GM23338 (cell line): Measurements from ENCODE around the gene LACRT. TPM values are rescaled to one million over a fixed set of nuclear protein-coding genes. Genes with fewer than 3 reads are reported as not detected.

Source experiments
- ATAC-seq: fragments of 200-7000 bp; cut with Tn5 transposase; 3 replicates; pipeline ENCODE4 v1.9.1; 2020
- DNase-seq: peaks from one replicate; pipeline ENCODE4 v3.0.0-alpha.2; 2015; ENCODE audit warnings: low spot score
- H2AFZ ChIP-seq: fragments of 200-600 bp; sonication (generic); 2 replicates; pipeline ENCODE4 v1.8.0; 2016; ENCODE audit warnings: antibody characterized with exemption, mild to moderate bottlenecking, moderate library complexity
- H3F3A ChIP-seq: fragments of 200-600 bp; sonication (generic); replicated peaks from 2 replicates; pipeline ENCODE4 v1.8.0; 2017; ENCODE audit warnings: antibody characterized with exemption, mixed run types, low read depth
- H3K27ac ChIP-seq: fragments of 200-600 bp; sonication (generic); 2 replicates; pipeline ENCODE4 v1.6.1; 2016; ENCODE audit warnings: low read depth
- H3K27me3 ChIP-seq: fragments of 200-600 bp; sonication (generic); 2 replicates; pipeline ENCODE4 v1.8.0; 2016; ENCODE audit warnings: mild to moderate bottlenecking, mixed run types, moderate library complexity; ENCODE audit not compliant: insufficient read depth
- H3K36me3 ChIP-seq: fragments of 200-600 bp; sonication (generic); 2 replicates; pipeline ENCODE4 v1.8.0; 2016; ENCODE audit warnings: mild to moderate bottlenecking; ENCODE audit not compliant: insufficient read depth
- H3K4me1 ChIP-seq: fragments of 200-600 bp; sonication (generic); 2 replicates; pipeline ENCODE4 v1.8.0; 2016; ENCODE audit warnings: mild to moderate bottlenecking, moderate library complexity; ENCODE audit not compliant: insufficient read depth
- H3K4me2 ChIP-seq: fragments of 200-600 bp; sonication (generic); 2 replicates; pipeline ENCODE4 v1.7.1; 2017; ENCODE audit warnings: mixed run types
- H3K4me3 ChIP-seq: fragments of 200-600 bp; sonication (generic); 2 replicates; pipeline ENCODE4 v1.6.1; 2016; ENCODE audit warnings: mixed run types
- H3K79me2 ChIP-seq: fragments of 200-600 bp; sonication (generic); replicated peaks from 2 replicates; pipeline ENCODE4 v1.8.0; 2017; ENCODE audit warnings: mild to moderate bottlenecking; ENCODE audit not compliant: insufficient read depth
- H3K9me2 ChIP-seq: fragments of 200-600 bp; sonication (generic); 2 replicates; pipeline ENCODE4 v1.8.0; 2017; ENCODE audit not compliant: insufficient read depth
- H4K20me1 ChIP-seq: fragments of 200-600 bp; sonication (generic); replicated peaks from 2 replicates; pipeline ENCODE4 v1.8.0; 2017; ENCODE audit warnings: mild to moderate bottlenecking; ENCODE audit not compliant: insufficient read depth
- H3K27ac Mint-ChIP-seq: 2 replicates; pipeline ENCODE4 v1.8.0; 2020; ENCODE audit warnings: inconsistent platforms, mild to moderate bottlenecking, moderate library complexity, mixed read lengths
- H3K27me3 Mint-ChIP-seq: 3 replicates; pipeline ENCODE4 v1.8.0; 2022; ENCODE audit warnings: low read depth, mild to moderate bottlenecking, moderate library complexity, mixed read lengths, inconsistent platforms; ENCODE audit not compliant: insufficient read depth, poor library complexity
- H3K36me3 Mint-ChIP-seq: 3 replicates; pipeline ENCODE4 v1.8.0; 2021; ENCODE audit warnings: low read depth, mild to moderate bottlenecking, inconsistent platforms, moderate library complexity, mixed read lengths
- H3K4me1 Mint-ChIP-seq: 3 replicates; pipeline ENCODE4 v1.8.0; 2020; ENCODE audit warnings: mild to moderate bottlenecking, inconsistent platforms, mixed read lengths
- H3K4me3 Mint-ChIP-seq: 3 replicates; pipeline ENCODE4 v1.8.0; 2021; ENCODE audit warnings: moderate library complexity, mild to moderate bottlenecking, inconsistent platforms, mixed read lengths
- H3K9me3 Mint-ChIP-seq: 3 replicates; pipeline ENCODE4 v1.8.0; 2020; ENCODE audit warnings: moderate library complexity, mild to moderate bottlenecking, inconsistent platforms, mixed read lengths
- CTCF ChIP-seq, 2 experiments: fragments of 200-600 bp in 1 of 2; sonication (generic) in 1 of 2; conservative IDR thresholded peaks; 2 replicates each; pipeline versions ENCODE4 v1.5.1 to v1.6.1; 2016 to 2017; ENCODE audit warnings: antibody characterized with exemption in 2 of 2, low read depth in 2 of 2, mild to moderate bottlenecking in 2 of 2, moderate library complexity in 1 of 2
- EZH2 ChIP-seq: fragments of 200-600 bp; sonication (generic); IDR thresholded peaks from one replicate; pipeline ENCODE4 v1.8.0; 2017; ENCODE audit warnings: antibody characterized with exemption, mild to moderate bottlenecking, low read depth; ENCODE audit not compliant: unreplicated experiment
- EZH2phosphoT487 ChIP-seq: fragments of 200-600 bp; sonication (generic); IDR thresholded peaks from one replicate; pipeline ENCODE4 v1.8.1; 2018; ENCODE audit warnings: antibody characterized with exemption; ENCODE audit not compliant: unreplicated experiment
- NANOG ChIP-seq: IDR thresholded peaks from 2 replicates; pipeline ENCODE4 v1.6.1; 2016; ENCODE audit warnings: antibody characterized with exemption, borderline replicate concordance
- STAT1 ChIP-seq: IDR thresholded peaks from one replicate; pipeline ENCODE4 v1.6.1; 2016; ENCODE audit warnings: antibody characterized with exemption; ENCODE audit not compliant: unreplicated experiment
- ZNF114 ChIP-seq: fragments of 250-450 bp; sonication (Bioruptor Pico); IDR thresholded peaks from 2 replicates; pipeline ENCODE4 v1.5.0; 2020; ENCODE audit warnings: mild to moderate bottlenecking, moderate library complexity
- ZNF462 ChIP-seq: fragments of 250-450 bp; sonication (Bioruptor Pico); IDR thresholded peaks from 2 replicates; pipeline ENCODE4 v1.5.0; 2020; ENCODE audit warnings: mild to moderate bottlenecking, moderate library complexity
- polyA plus RNA-seq: library from polyadenylated mRNA; unstranded; fragments of >200 nt; fragmentation: Nextera tagmentation; extraction: Ambion mirVana; gene quantifications from 2 replicates; pipeline ENCODE4 v1.2.1, GENCODE V29; 2016
- total RNA-seq: library from RNA; depleted of rRNA; stranded (reverse); fragments of >200 nt; shearing (Covaris generic); gene quantifications from 2 replicates; pipeline ENCODE4 v1.2.3, GENCODE V29; 2014
- TF ChIP-seq, protein P1 (sequence below): IDR thresholded peaks from 2 replicates; pipeline ENCODE4 v1.6.1; 2016; ENCODE audit warnings: antibody characterized with exemption
- TF ChIP-seq, protein P2 (sequence below): IDR thresholded peaks from one replicate; pipeline ENCODE4 v1.6.1; 2018; ENCODE audit warnings: antibody characterized with exemption; ENCODE audit not compliant: unreplicated experiment

Gene LACRT
- total and polyA plus RNA-seq, 2 experiments from 2014 or later, result not detected

- H3K27ac Mint-ChIP-seq, result no peak overlapping the region
- H2AFZ ChIP-seq, result no peak overlapping the region; the same call in 1 of the 2 replicates
- no peaks in the 10 kb centered on the region for H3K4me1 ChIP-seq
- no peak for DNase-seq
- peaks cover 22% of the 10 kb centered on the region for H3K27me3 ChIP-seq
- H3K36me3 Mint-ChIP-seq, result no peaks in the 10 kb centered on the region
- H3K4me2 ChIP-seq, result no peak overlapping the region
- no peaks in the 10 kb centered on the region for H3K79me2 ChIP-seq
- no peak overlapping the region for H3K4me3 Mint-ChIP-seq
- no peak for ATAC-seq
- no peak for TF ChIP-seq CTCF (conservative IDR thresholded peaks at IDR 0.05; ENCODE audit: low read depth in 2 of 2)
- no peak for TF ChIP-seq EZH2phosphoT487
- no peak for TF ChIP-seq ZNF462
- no peak for TF ChIP-seq NANOG
- TF ChIP-seq, protein P1, sequence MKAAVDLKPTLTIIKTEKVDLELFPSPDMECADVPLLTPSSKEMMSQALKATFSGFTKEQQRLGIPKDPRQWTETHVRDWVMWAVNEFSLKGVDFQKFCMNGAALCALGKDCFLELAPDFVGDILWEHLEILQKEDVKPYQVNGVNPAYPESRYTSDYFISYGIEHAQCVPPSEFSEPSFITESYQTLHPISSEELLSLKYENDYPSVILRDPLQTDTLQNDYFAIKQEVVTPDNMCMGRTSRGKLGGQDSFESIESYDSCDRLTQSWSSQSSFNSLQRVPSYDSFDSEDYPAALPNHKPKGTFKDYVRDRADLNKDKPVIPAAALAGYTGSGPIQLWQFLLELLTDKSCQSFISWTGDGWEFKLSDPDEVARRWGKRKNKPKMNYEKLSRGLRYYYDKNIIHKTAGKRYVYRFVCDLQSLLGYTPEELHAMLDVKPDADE, result no peak
- TF ChIP-seq ZNF114 (CRISPR knock-in tag), result no peak
- TF ChIP-seq STAT1, result no peak
- TF ChIP-seq EZH2, result no peak
- TF ChIP-seq, protein P2, sequence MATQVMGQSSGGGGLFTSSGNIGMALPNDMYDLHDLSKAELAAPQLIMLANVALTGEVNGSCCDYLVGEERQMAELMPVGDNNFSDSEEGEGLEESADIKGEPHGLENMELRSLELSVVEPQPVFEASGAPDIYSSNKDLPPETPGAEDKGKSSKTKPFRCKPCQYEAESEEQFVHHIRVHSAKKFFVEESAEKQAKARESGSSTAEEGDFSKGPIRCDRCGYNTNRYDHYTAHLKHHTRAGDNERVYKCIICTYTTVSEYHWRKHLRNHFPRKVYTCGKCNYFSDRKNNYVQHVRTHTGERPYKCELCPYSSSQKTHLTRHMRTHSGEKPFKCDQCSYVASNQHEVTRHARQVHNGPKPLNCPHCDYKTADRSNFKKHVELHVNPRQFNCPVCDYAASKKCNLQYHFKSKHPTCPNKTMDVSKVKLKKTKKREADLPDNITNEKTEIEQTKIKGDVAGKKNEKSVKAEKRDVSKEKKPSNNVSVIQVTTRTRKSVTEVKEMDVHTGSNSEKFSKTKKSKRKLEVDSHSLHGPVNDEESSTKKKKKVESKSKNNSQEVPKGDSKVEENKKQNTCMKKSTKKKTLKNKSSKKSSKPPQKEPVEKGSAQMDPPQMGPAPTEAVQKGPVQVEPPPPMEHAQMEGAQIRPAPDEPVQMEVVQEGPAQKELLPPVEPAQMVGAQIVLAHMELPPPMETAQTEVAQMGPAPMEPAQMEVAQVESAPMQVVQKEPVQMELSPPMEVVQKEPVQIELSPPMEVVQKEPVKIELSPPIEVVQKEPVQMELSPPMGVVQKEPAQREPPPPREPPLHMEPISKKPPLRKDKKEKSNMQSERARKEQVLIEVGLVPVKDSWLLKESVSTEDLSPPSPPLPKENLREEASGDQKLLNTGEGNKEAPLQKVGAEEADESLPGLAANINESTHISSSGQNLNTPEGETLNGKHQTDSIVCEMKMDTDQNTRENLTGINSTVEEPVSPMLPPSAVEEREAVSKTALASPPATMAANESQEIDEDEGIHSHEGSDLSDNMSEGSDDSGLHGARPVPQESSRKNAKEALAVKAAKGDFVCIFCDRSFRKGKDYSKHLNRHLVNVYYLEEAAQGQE, result no peak
- H3K27me3 Mint-ChIP-seq, result peaks cover 10% of the 10 kb centered on the region
- no peak overlapping the region for H3K27ac ChIP-seq
- H3F3A ChIP-seq, result no peaks in the 10 kb centered on the region
- H3K4me1 Mint-ChIP-seq, result peaks cover 4% of the 10 kb centered on the region; the same call in 2 of the 3 replicates
- 0 out of 2 replicates have a peak, but pooled peaks cover 6% of the 10 kb centered on the region for H3K9me2 ChIP-seq
- H3K36me3 ChIP-seq, result no peaks in the 10 kb centered on the region
- no peak overlapping the region for H3K4me3 ChIP-seq
- no peaks in the 10 kb centered on the region for H4K20me1 ChIP-seq
- H3K9me3 Mint-ChIP-seq, result no peaks in the 10 kb centered on the region
These were observed 25.9 kb downstream of the LACRT start for GRCh38 chr12:54608769-54609168.
